ENCODE measurements around the gene BCL2. TPM values are rescaled to one million over a fixed set of nuclear protein-coding genes. Genes with fewer than 3 reads are reported as not detected.

BCL2 gene
- total RNA-seq, result 2.5 and 2.6 TPM in 2 replicates

GRCh38 chr18:63319383-63320122 lies at the start of gene BCL2:
BCL2 (minus strand) TSS chr18:63319769.

DNA sequence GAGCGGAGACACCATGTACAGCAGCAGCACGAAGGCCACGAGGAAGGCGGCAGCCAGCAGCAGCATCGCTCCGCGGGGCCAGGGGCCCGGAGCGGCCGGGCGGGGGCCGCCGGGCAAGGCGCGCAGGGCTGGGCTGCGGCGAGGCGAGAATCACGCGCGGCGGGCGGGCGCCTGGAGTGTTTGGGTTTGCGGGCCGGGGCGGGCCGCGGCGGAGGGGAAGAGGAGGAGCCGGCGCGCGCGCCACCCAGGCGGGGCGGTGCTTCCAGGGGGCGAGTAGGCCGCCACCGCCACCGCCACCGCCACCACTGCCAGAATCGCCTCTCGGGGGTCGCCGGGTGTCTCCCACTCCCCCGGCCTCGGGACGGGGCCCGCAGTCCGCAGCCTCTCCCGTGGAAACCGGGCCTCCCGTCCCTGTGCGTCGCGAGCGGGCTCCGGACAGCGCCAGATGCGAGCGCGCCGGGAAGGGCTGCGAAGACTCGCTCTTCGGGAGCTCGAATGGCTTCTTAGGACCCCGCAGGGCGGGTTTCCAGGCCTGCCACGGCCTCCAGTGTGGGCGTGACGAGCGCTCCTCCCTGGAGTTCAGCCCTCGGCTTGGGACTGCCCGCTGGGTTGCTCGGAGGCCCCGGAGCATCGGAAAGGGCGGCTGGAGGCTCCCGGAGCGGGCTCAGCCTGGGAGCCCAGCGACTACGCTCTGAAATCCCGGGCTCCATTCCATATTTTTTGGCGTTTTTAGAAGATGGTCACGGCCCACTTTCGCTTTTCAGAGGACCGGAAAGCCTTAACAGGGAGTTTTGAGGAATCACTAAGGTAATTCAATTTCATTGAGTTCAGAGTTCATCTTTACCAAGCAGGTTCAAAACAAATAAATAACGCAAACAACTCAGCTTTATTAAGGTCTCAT lies 47.7 kb upstream of the BCL2 start, which contains the start of gene KDSR:
Gene KDSR (minus strand): TSS at position 154 of the 901 bp plus-strand sequence. CDS start 88 bp downstream, at position 66.

Small RNA genes lying within 50 kb of the gene (small RNA-seq; reads per million reads assigned to genes)
- gene AC022726.1, result not detected

Other genes starting within 250 kb of the BCL2 start
- gene KDSR, start 47.4 kb upstream of the BCL2 start, total RNA-seq, result 33.2 and 41.4 TPM in 2 replicates
- 44.9 and 47.9 TPM in 2 replicates for gene VPS4B, start 102.7 kb upstream of the BCL2 start, total RNA-seq
- not detected in 2 replicates for gene SERPINB5, start 157.2 kb upstream of the BCL2 start, total RNA-seq
- gene SERPINB12, start 222.6 kb upstream of the BCL2 start, total RNA-seq, result not detected in 2 replicates